Osteoblast (primary cell): ENCODE measurements around the gene SLC22A17. TPM values are rescaled to one million over a fixed set of nuclear protein-coding genes. Genes with fewer than 3 reads are reported as not detected.
"Not testable (repeated sequence)": the region's sequence is repeated elsewhere in the genome, so short reads cannot be mapped to it uniquely, and the experiment has no call there.

ENCODE experiments used
- DNase-seq: peaks from one replicate; pipeline ENCODE4 v3.0.0; 2011; ENCODE audit warnings: low spot score, mixed read lengths; ENCODE audit not compliant: insufficient read length; ENCODE audit errors: missing footprints
- H2AFZ ChIP-seq: 2 replicates; pipeline ENCODE4 v1.6.0; 2011; ENCODE audit warnings: mild to moderate bottlenecking, low read length
- H3K27ac ChIP-seq: 2 replicates; pipeline ENCODE4 v1.5.1; 2011; ENCODE audit warnings: mild to moderate bottlenecking, low read depth, low read length, moderate library complexity
- H3K27me3 ChIP-seq: 2 replicates; pipeline ENCODE4 v1.6.0; 2012; ENCODE audit warnings: mild to moderate bottlenecking, control low read depth, inconsistent platforms, low read length, moderate library complexity; ENCODE audit not compliant: insufficient read depth
- H3K36me3 ChIP-seq: 2 replicates; pipeline ENCODE4 v1.5.1; 2011; ENCODE audit warnings: mild to moderate bottlenecking, low read length, control low read depth, moderate library complexity; ENCODE audit not compliant: insufficient read depth
- H3K4me1 ChIP-seq: 2 replicates; pipeline ENCODE4 v1.5.1; 2011; ENCODE audit warnings: mild to moderate bottlenecking, low read length, control low read depth, moderate library complexity; ENCODE audit not compliant: insufficient read depth
- H3K4me2 ChIP-seq: 2 replicates; pipeline ENCODE4 v1.6.0; 2011; ENCODE audit warnings: mild to moderate bottlenecking, low read length; ENCODE audit not compliant: insufficient read depth
- H3K4me3 ChIP-seq: fragments of 200-600 bp; sonication (generic); 3 replicates; pipeline ENCODE4 v1.5.1; 2012; ENCODE audit warnings: mild to moderate bottlenecking, low read length, inconsistent platforms; ENCODE audit not compliant: insufficient read depth
- H3K79me2 ChIP-seq: 2 replicates; pipeline ENCODE4 v1.6.0; 2012; ENCODE audit warnings: mild to moderate bottlenecking, low read length, control low read depth, inconsistent platforms; ENCODE audit not compliant: insufficient read depth
- H3K9me3 ChIP-seq: 2 replicates; pipeline ENCODE4 v1.5.1; 2011; ENCODE audit warnings: low read depth, low read length, control low read depth
- H4K20me1 ChIP-seq: 2 replicates; pipeline ENCODE4 v1.6.0; 2012; ENCODE audit warnings: mild to moderate bottlenecking, low read length, control low read depth; ENCODE audit not compliant: insufficient read depth
- CTCF ChIP-seq: IDR thresholded peaks from 2 replicates; pipeline ENCODE4 v1.5.1; 2011; ENCODE audit warnings: mild to moderate bottlenecking, low read depth, low read length, moderate library complexity; ENCODE audit errors: extremely low read depth
- total RNA-seq: library from RNA; depleted of rRNA; stranded (reverse); fragments of >200 nt; gene quantifications from 2 replicates; pipeline ENCODE4 v1.2.3, GENCODE V29; 2012

The SLC22A17 gene
- 18.1 and 19.7 TPM in 2 replicates for total RNA-seq

GRCh38 chr14:23352506-23353432 lies at the start of gene SLC22A17:
Gene SLC22A17, minus strand, starts transcription at chr14:23352887.
- Histone ChIP-seq H3K27ac (no peak within 1 kb of the TSS), H3K4me2 (peak within 1 kb of the TSS; percentile 83), H4K20me1 (peaks cover 5% of the 10 kb centered on the region), H3K27me3 (no peaks in the 10 kb centered on the region), H3K79me2 (no peaks in the 10 kb centered on the region), H2AFZ (peak within 1 kb of the TSS; percentile 30), H3K4me1 (peaks cover 7% of the 10 kb centered on the region), H3K9me3 (no peaks in the 10 kb centered on the region), H3K36me3 (peaks cover 6% of the 10 kb centered on the region), H3K4me3 (peak within 1 kb of the TSS; percentile 79)
- TF ChIP-seq CTCF: no peak
- peak; percentile 98 for DNase-seq

- peak; percentile 64 for DNase-seq
- no peaks in the 10 kb centered on the region for H3K4me1 ChIP-seq
- H3K4me3 ChIP-seq: no peak overlapping the region
- H3K79me2 ChIP-seq: no peaks in the 10 kb centered on the region
- H4K20me1 ChIP-seq: no peaks in the 10 kb centered on the region
- no peak for TF ChIP-seq CTCF
- no peak overlapping the region for H2AFZ ChIP-seq
- H3K27ac ChIP-seq: no peak overlapping the region
- H3K27me3 ChIP-seq: no peaks in the 10 kb centered on the region
- H3K9me3 ChIP-seq: no peaks in the 10 kb centered on the region
- H3K36me3 ChIP-seq: no peaks in the 10 kb centered on the region
- H3K4me2 ChIP-seq: no peak overlapping the region
Measured at GRCh38 chr14:23401291-23401690, 48.6 kb upstream of the SLC22A17 start.

- H3K27ac ChIP-seq, H3K27me3 ChIP-seq, H3K4me3 ChIP-seq, H3K4me2 ChIP-seq, H4K20me1 ChIP-seq, H3K9me3 ChIP-seq, H2AFZ ChIP-seq, H3K36me3 ChIP-seq, H3K4me1 ChIP-seq, H3K79me2 ChIP-seq: not testable (repeated sequence)
- DNase-seq: peak; percentile 31
Measured at GRCh38 chr14:23400496-23401149, 47.9 kb upstream of the SLC22A17 start.

GRCh38 chr14:23399591-23399990 lies 46.9 kb upstream of the SLC22A17 start:
- Histone ChIP-seq H3K4me2 (no peak overlapping the region), H3K79me2 (no peaks in the 10 kb centered on the region), H3K9me3 (no peaks in the 10 kb centered on the region), H3K4me3 (no peak overlapping the region), H3K27me3 (no peaks in the 10 kb centered on the region), H2AFZ (no peak overlapping the region), H3K4me1 (no peaks in the 10 kb centered on the region), H3K27ac (no peak overlapping the region), H3K36me3 (no peaks in the 10 kb centered on the region), H4K20me1 (no peaks in the 10 kb centered on the region)
- no peak for DNase-seq
- TF ChIP-seq CTCF: no peak
